B cell (primary cell): ENCODE data around the gene BCAN.

Experiments
- CTCF ChIP-seq: fragments of 200-600 bp; IDR thresholded peaks from one replicate; pipeline ENCODE4 v1.8.0; 2022; ENCODE audit warnings: antibody characterized with exemption, mild to moderate bottlenecking
- EZH2 ChIP-seq: IDR thresholded peaks from 2 replicates; pipeline ENCODE4 v1.6.1; 2012; ENCODE audit warnings: borderline replicate concordance, low read depth, mild to moderate bottlenecking, moderate library complexity, low read length; ENCODE audit not compliant: insufficient read depth, poor library complexity, severe bottlenecking

GRCh38 chr1:156593661-156593989, 48.3 kb upstream of the BCAN start:
- TF ChIP-seq CTCF (no peak), EZH2 (no peak)
